Chondrocyte (in vitro differentiated cells): ENCODE measurements around the gene FKBP8. TPM values are rescaled to one million over a fixed set of nuclear protein-coding genes. Genes with fewer than 3 reads are reported as not detected.

Experiments used
- DNase-seq: peaks from one replicate; pipeline ENCODE4 v3.0.0; 2021; ENCODE audit warnings: mixed read lengths, low spot score
- H3K27ac Mint-ChIP-seq: one replicate; pipeline ENCODE4 v1.8.0; 2021; ENCODE audit warnings: mild to moderate bottlenecking, moderate library complexity, mixed read lengths; ENCODE audit not compliant: unreplicated experiment
- H3K27me3 Mint-ChIP-seq: 2 replicates; pipeline ENCODE4 v1.8.0; 2021; ENCODE audit warnings: low read depth, mixed read lengths
- H3K36me3 Mint-ChIP-seq: 2 replicates; pipeline ENCODE4 v1.8.0; 2021; ENCODE audit warnings: low read depth, mixed read lengths
- H3K4me1 Mint-ChIP-seq: 2 replicates; pipeline ENCODE4 v1.8.0; 2021; ENCODE audit warnings: low read depth, mild to moderate bottlenecking, mixed read lengths
- H3K4me3 Mint-ChIP-seq: one replicate; pipeline ENCODE4 v1.8.0; 2021; ENCODE audit warnings: mild to moderate bottlenecking, moderate library complexity, mixed read lengths; ENCODE audit not compliant: unreplicated experiment
- H3K9me3 Mint-ChIP-seq: 2 replicates; pipeline ENCODE4 v1.8.0; 2021; ENCODE audit warnings: low read depth, mixed read lengths
- CTCF ChIP-seq: fragments of 200-600 bp; sonication (generic); IDR thresholded peaks from 2 replicates; pipeline ENCODE4 v1.5.0; 2021; ENCODE audit warnings: antibody characterized with exemption, mild to moderate bottlenecking, moderate library complexity
- total RNA-seq: library from RNA; stranded (reverse); gene quantifications from 3 replicates; pipeline ENCODE4 v1.2.1, GENCODE V29; 2021

FKBP8 gene
- total RNA-seq, 1 donor from 2014 or later, result 190 TPM

DNA sequence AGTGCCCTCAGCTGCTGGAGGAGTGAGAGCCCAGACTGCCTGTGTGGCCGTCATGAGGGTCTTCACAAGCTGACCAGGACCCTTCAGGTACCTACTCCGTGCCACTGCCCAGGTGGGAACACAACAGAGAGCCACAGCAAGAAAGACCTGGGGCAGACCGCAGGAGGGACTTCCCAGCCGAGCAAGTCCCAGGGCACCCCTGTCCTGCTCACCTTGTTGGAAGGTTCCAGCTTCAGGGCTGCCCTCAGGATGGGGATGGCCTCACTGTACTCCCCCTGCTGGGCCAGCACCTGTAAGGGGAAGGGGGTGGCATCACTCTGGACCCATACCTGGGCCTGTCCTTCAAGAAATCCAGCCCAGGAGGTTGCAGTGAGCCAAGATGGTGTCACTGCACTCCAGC, 10.3 kb downstream of the FKBP8 start:
- no peak overlapping the region for H3K27ac Mint-ChIP-seq
- H3K4me1 Mint-ChIP-seq, result no peaks in the 10 kb centered on the region
- no peak for DNase-seq
- peaks cover 13% of the 10 kb centered on the region for H3K36me3 Mint-ChIP-seq
- H3K9me3 Mint-ChIP-seq, result no peaks in the 10 kb centered on the region
- H3K4me3 Mint-ChIP-seq, result no peak overlapping the region
- H3K27me3 Mint-ChIP-seq, result no peaks in the 10 kb centered on the region
- no peak for TF ChIP-seq CTCF

DNA sequence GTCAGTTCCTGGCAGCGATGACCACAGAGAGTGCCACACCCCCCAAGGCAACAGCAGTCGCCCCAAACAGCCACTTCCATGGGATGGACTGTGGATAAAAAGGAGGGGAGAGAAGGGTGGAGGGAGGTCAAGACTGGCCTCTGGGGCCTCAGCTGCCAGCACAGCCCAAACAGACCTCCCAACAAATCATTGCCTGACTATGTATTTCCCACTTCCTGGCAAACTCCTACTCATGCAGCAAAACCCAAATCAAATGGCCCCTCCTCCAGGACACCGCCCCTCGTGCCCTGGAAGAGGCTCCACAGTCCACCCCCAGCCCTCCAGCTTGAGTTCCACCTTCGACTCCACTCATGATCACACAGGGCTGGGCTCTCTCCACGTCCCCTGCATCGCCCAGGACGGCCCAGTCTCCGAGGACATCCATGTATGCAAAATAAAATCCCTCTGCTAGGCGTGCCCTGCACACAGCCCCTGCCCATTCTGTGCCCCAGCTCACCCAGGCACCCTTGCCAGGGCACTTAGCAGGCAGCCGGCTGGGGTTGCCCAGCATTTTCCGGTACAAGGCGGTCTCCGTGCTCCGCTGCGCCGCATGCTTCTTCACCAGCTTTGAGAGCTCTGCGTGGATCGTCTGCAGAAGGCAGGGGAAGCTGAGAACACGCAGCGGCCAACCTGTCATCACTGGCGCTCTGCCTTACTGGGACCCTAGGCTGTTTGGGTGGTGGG, 11.0 kb downstream of the FKBP8 start:
- no peak overlapping the region for H3K27ac Mint-ChIP-seq
- no peak overlapping the region for H3K4me3 Mint-ChIP-seq
- no peak for DNase-seq
- no peaks in the 10 kb centered on the region for H3K9me3 Mint-ChIP-seq
- no peak for TF ChIP-seq CTCF
- peaks cover 11% of the 10 kb centered on the region for H3K36me3 Mint-ChIP-seq
- H3K4me1 Mint-ChIP-seq, result no peaks in the 10 kb centered on the region
- H3K27me3 Mint-ChIP-seq, result no peaks in the 10 kb centered on the region

DNA sequence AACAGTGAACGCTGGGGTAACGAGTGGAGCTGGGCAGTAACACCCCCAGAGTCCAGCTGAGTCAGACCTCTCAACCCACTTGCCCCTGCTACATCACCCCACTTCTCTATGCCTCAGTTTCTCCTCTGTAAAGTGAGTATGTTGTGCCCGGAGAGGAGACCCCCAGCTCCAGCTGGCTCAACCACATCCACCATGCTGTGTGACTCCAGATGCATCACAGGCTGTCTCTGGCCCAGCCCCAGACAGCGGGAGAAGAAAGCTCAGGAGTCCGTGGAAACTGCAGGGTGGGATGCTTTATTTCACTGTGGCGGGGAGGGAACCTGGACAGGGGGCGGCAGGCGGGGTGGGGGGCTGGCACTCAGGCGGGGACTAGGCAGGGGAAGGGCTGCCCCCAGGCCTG, 11.9 kb downstream of the FKBP8 start:
- Mint-ChIP-seq H3K36me3 (peaks cover 7% of the 10 kb centered on the region), H3K27ac (no peak overlapping the region), H3K27me3 (no peaks in the 10 kb centered on the region), H3K4me1 (no peaks in the 10 kb centered on the region), H3K9me3 (no peaks in the 10 kb centered on the region), H3K4me3 (no peak overlapping the region)
- no peak for TF ChIP-seq CTCF
- DNase-seq, result no peak

- Mint-ChIP-seq H3K27me3 (no peaks in the 10 kb centered on the region), H3K4me3 (no peak overlapping the region), H3K27ac (no peak overlapping the region), H3K9me3 (no peaks in the 10 kb centered on the region), H3K4me1 (no peaks in the 10 kb centered on the region), H3K36me3 (peaks cover 6% of the 10 kb centered on the region)
- TF ChIP-seq CTCF, result no peak
- no peak for DNase-seq
Observed at GRCh38 chr19:18529782-18530181, 13.6 kb downstream of the FKBP8 start.

GRCh38 chr19:18526316-18526715, 17.1 kb downstream of the FKBP8 start:
- Mint-ChIP-seq H3K36me3 (peaks cover 2% of the 10 kb centered on the region), H3K4me1 (peaks cover 4% of the 10 kb centered on the region), H3K4me3 (no peak overlapping the region), H3K9me3 (no peaks in the 10 kb centered on the region), H3K27me3 (no peaks in the 10 kb centered on the region), H3K27ac (no peak overlapping the region)
- DNase-seq, result no peak
- no peak for TF ChIP-seq CTCF
